ENCODE results near the gene IL4I1.

Gene IL4I1

GRCh38 chr19:49862391-49863253 is 34.1 kb downstream of the IL4I1 start:
- no peak for DNase-seq

GRCh38 chr19:49861541-49862378 is 34.9 kb downstream of the IL4I1 start:
- no peak for DNase-seq

- DNase-seq, result no peak
These were observed 35.6 kb downstream of the IL4I1 start for GRCh38 chr19:49861107-49861506.

GRCh38 chr19:49860336-49861102 is 36.2 kb downstream of the IL4I1 start:
- DNase-seq, result no peak

DNA sequence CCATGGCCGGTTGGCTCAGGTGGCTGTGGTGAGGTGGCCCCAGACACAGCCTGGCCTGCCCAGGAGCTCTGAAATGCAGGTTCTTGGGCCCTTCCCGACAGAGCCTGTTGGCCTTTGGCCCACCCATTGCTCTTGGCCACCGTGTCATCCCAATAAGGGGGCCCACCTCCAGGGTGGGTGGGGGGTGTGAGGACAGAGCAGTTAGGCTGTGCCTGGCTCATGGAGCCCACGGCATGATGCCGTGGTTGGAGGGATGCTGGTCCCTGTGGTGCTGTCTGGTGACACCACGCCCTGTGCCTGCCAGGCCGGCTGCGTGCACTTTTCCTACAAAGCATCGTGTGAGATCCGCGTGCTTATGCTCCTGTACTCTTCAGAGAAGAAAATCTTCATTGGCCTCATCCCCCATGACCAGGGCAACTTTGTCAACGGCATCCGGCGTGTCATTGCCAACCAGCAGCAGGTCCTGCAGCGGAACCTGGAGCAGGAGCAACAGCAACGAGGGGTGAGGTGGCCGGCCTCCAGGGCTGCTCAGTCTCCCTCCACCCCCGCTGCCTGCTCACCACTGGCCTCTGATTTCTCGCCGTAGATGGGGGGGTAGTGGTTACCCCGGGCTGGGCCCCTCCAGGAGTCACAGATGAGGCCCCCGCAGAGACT is 36.9 kb downstream of the IL4I1 start:
- DNase-seq, result no peak

DNA sequence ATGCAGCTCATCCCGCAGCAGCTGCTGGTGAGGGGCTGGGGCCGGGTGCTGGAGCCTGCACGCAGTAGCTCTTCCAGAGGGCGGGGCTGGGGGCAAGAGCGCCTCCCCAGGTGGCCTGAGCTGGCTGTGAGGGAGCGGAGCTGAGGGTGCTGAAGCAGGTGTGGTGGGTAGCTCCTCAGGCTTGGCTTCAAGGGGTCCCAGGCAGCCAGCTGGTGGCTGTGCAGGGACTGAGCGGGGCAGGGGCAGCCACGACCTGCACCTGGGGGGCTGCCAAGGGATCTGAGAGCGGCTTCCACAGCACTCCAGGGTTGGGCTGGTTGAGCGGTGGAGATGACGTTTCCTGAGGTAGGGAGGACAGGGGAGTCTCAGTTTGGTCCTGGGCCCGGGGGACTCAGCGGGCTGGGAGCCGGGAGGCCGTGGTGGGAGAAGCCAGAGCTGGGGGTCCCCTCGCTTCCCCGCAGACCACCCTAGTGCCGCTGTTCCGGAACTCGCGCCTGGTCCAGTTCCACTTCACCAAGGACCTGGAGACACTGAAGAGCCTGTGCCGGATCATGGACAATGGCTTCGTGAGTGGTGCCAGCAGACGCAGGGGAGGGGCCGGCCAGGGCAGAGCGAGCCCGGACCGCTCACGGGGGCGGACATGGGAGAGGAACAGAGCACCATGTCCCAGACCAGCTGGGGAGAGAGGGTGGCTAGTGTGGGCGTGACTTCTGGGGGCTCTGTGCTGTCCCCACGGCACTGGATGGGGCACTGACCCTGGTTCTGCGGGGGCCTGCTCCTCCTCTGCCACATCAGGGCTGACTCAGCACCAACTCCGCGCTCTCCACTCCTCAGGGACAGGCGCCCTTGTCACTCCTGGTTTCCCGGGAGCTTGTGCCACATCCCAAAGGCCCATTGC is 38.4 kb downstream of the IL4I1 start:
- no peak for DNase-seq

- no peak for DNase-seq
These were observed 38.9 kb downstream of the IL4I1 start for GRCh38 chr19:49857838-49858087.

GRCh38 chr19:49857061-49857837 is 39.4 kb downstream of the IL4I1 start:
- DNase-seq, result no peak

DNA sequence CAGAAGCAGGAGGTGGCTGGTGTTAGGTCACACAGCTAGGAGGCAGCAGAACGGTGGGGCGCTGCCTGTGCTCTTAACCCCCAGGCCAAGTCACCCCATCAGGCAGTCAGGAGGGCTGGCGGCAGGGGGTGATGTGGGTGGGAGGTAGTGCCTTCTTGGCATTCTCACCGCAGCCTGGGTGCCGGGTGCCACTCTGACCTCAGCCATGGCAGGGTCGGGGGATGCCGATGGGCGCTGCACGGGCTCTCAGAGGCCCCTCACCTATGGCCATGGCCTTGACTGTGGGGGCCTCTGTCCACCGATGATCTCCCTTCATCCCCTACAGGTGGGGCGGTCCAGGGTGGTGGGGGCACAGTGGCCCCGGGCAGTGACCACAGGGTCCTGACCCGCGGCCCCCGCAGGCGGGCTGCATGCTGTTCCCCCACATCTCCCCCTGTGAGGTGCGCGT is 40.1 kb downstream of the IL4I1 start:
- DNase-seq, result no peak

DNA sequence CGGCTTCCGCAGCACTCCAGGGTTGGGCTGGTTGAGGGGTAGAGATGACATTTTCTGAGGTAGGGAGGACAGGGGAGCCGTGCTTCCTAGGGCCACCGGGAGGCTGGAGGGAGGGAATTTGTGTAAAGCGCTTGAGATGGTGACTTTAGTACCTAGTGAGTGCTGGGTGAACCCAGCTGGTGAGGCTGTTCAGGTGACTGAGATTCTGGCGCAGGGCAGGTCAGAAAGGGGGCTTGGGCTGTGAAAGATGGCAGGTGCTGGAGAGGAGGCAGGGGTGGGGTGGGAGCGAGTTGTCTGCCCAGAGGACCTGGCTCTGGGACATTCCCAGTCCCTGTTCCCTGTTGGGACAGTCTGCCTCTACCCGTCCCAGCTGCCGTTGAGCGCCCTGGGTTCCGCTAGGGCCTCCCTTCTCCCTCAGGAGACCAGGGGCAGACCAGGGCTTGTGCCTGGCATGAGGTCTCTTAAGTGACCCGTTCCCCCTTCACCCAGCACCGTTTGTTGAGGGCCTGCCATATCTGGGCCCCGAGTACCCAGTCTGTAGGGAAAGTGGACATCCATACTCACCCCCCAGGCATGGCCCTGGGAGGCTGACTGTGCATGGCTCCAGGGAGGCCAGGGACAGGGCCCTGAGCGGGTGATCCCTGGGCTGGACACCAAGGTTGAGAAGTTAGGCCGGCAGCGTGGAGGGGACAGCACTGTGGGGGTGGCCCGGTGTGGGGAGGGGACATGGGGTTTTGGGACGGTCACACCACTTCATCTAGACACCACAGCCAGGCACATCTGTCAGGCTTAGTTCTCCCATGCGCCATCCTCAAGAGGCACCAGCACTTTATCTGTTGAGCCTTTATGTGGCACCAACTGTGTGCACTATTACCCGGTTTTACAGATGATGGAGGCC is 40.8 kb downstream of the IL4I1 start:
- DNase-seq, result no peak

DNA sequence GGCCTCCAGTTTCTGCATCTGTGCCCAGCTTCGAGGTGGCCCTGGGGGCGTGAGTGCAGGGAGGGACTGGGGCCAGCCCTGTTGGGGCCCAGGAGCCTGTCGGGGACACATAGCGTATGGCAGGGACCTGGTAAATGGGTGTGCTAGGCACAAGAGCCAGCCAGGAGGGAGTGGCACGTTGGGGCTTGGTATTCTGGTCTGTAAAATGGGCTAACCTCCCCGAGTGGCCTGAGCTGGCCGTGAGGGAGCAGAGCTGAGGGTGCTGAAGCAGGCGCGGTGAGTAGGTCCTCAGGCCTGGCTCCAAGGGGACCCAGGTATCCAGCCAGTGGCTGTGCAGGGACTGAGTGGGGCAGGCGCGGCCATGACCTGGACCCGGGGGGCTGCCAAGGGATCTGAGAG is 41.4 kb downstream of the IL4I1 start:
- DNase-seq, result no peak

DNA sequence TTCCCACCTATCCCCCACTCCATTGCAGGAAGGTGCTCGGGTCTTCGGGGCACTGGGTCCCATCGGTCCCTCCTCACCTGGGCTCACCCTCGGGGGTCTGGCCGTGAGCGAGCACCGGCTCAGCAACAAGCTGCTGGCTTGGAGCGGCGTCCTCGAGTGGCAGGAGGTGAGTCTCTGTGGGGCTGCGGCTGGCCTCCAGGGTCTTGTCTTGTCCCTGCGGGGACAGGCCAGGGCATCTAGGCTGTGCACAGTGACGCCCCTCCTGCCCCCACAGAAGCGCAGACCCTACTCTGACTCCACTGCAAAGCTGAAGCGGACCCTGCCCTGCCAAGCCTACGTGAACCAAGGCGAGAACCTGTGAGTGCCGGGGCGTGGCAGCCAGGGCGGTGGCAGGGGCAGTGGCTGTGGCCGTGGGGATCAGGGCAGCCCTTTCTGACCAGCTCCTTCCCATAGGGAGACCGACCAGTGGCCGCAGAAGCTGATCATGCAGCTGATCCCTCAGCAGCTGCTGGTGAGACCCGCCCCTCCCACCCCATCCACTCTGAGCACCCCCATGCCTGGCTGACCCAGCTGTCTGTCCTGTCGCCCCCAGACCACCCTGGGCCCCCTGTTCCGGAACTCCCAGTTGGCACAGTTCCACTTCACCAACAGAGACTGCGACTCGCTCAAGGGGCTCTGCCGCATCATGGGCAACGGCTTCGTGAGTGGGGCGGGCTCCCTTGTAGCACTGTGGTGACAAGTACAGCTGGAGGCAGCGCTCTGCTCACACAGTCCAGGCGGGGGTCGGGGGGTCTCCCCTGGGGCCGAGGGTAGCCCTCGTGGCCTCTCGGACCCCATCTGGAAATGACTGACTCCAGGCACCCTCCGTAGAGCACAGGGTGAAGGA is 42.1 kb downstream of the IL4I1 start:
- no peak for DNase-seq

- no peak for DNase-seq
These were observed 42.8 kb downstream of the IL4I1 start for GRCh38 chr19:49853852-49854377.

- DNase-seq, result no peak
These were observed 44.0 kb downstream of the IL4I1 start for GRCh38 chr19:49852631-49853126.

DNA sequence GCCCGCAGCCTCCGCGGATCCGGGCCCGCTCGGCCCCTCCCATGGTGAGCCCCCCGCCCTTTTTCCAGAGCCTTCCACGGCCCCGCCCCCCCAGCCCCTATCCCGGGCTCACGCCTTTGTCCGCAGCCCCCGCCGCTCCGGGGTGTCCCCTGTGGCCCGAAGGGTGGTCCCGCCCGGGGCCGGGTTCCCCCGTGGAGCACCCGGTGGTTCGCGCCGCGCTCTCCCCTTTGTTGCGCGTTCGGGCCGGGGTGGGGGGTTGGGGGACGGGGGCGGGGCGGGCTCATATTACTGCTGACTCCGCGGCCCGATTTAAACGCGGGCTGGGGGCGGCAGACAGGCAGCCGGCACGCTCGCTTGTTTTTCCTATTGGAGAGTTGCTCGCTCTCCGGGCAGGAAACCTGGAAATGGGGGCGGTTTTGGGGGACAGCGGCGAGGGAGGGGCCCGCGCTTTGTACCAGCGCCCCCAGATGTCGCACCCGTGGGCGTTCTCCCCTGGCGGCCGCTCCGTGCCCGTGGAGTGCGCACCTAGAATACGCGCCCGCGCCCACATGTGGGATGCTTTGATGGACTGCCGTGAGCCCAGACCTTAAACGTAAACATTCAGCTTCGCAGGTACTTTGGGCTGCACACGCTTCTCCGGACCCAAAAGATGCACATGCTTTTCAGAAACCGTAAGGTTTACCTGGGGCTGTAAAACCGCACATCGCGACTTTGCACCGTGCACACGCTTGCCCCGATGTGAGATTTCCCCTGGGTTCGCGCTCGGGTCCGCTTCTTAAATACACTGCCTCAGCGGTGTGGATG is 45.0 kb downstream of the IL4I1 start:
- no peak for DNase-seq

GRCh38 chr19:49850487-49851342 is 46.0 kb downstream of the IL4I1 start, which contains the start of gene PTOV1:
TSS of gene PTOV1 (plus strand) at chr19:49851159.
- peak; percentile 82 for DNase-seq

GRCh38 chr19:49850221-49850486 is 46.5 kb downstream of the IL4I1 start:
- DNase-seq, result no peak

Measured in NCI-H526 treated with DMSO at 0.1 percent for 48 hours (cell line).